GM20000 (cell line): Measurements from ENCODE around the gene RBM46.

Source experiments
- DNase-seq: peaks from one replicate; pipeline ENCODE4 v3.0.0; 2012; ENCODE audit warnings: low spot score
- CTCF ChIP-seq: IDR thresholded peaks from 2 replicates; pipeline ENCODE4 v1.5.1; 2012; ENCODE audit warnings: mild to moderate bottlenecking, control low read depth; ENCODE audit errors: extremely low read depth, missing control alignments

The RBM46 gene, protein sequence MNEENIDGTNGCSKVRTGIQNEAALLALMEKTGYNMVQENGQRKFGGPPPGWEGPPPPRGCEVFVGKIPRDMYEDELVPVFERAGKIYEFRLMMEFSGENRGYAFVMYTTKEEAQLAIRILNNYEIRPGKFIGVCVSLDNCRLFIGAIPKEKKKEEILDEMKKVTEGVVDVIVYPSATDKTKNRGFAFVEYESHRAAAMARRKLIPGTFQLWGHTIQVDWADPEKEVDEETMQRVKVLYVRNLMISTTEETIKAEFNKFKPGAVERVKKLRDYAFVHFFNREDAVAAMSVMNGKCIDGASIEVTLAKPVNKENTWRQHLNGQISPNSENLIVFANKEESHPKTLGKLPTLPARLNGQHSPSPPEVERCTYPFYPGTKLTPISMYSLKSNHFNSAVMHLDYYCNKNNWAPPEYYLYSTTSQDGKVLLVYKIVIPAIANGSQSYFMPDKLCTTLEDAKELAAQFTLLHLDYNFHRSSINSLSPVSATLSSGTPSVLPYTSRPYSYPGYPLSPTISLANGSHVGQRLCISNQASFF

DNA sequence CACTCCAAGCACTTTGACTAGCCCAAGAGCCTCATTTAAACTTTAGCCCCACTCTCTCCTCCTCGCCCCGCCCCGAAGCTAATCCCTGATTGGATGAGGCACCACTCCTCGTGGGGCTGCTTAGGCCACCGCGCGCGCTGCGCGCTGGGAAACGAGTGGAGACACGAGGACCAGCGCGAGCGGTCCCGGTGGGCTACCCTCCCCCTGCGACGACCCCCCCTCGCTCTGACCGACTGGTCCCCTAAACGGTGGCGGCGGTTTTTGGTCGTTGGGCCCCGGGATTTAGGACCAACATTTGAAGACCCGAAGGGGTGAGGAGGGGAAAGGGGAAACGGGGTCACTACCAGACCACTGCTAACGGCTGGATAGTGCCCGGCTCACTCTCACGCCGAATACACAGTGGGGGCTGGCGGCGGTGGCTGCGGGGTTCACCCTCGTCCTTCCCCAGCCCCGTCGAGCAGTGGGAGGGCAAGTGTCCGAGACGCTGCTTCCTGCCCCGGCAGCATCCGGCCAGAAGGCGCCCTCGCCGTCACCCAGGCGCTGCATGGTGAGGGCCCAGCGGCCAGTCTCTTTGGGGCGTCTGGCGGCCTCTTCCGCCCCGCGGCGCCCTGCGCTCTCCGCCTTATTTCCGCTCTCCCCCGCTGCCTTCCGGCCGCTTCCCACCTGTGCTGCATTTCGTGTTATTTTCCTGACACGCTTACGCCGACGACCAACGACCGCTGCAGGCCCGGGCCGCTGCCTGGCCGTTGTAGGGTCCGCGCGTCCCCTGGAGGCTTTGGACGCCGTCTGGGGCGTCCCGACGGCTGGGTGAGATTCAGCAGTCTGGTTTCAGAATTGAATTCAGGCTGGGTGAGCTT, at the start of gene RBM46:
Gene RBM46 (plus strand): TSS at position 147 of the 857 bp plus-strand sequence. CDS start 15,481 bp downstream, outside the sequence.
- no peak for TF ChIP-seq CTCF
- no peak for DNase-seq

DNA sequence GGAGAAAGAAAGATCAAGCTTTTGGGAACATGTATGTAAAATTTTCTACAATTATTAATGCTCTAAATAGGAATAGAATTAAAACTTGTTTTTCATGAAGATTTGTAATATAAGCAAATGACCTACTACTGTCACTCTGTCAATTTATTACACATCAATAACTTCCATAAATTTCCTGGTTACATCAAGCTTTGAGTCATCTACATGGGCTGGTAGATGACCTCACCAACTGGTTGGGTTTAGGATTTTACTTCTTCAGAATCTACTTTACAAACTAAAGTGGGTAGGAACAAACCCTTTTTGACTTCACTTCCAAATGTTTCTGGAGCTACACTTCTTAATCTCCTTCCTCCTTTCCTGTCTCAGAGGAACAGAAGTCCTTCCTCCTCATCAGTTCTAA, 49.3 kb upstream of the RBM46 start:
- DNase-seq, result no peak
- TF ChIP-seq CTCF, result no peak

DNA sequence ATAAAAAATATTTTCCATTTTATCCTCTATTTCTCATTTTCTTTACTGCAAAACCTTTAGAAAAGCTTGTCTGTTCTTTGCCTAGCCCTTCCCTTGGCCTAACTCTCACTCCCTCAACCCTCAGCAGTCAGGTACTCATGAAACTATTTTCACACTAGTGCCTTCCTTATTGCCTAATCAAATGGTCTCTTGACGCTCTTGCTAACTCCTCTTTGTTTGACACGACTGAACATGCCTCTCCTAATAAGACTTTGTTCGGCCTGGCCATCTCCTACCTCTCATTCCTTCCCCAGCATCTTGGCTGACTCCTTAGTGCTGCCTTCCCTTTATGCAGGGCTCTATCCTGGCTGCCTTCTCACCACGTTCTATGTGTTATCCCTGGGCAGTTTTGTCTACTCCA, 48.4 kb upstream of the RBM46 start:
- DNase-seq, result no peak
- no peak for TF ChIP-seq CTCF

- no peak for DNase-seq
- no peak for TF ChIP-seq CTCF
Observed at GRCh38 chr4:154736770-154737169, 44.3 kb upstream of the RBM46 start.

DNA sequence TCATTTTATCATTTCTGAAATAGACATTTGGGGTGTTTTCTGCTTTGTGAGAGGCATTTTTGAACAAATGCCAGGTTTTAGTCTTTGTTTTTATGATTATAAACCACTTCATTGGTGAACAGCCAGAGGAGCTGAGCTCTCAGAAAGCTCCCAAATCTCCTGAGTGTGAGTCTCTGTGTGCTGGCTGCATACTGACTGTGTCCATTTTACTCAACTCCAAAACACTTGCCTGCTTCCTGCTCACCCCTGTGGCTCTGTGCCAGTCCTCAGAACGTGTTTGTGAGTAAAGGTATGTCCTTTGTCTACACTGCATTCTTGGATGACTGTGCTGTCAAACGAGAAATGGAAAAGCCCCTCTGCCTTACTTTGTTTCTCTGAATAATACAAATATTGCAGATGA, 42.6 kb upstream of the RBM46 start:
- no peak for DNase-seq
- TF ChIP-seq CTCF, result no peak

- TF ChIP-seq CTCF, result no peak
- DNase-seq, result no peak
Observed at GRCh38 chr4:154739111-154739510, 42.0 kb upstream of the RBM46 start.

DNA sequence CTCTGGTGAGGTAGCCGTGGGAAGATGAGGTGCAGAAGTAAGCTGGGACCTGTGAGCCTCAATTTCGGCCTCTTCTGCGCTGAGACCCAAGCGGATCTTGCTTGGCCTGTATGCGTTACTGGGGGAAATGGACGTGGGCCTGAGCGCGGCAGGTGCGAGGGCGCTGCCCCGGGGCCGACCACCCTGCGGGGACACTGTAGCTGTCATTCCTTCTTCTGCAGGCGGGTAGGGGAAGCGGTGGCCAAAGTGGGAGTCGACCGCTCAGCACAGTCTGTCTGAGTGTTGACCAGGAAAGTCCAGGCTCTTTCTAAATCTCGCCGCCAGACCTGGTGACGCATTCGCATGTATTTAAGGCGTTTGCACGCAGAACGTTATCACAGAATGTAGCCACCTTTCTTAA, 40.6 kb upstream of the RBM46 start:
- no peak for TF ChIP-seq CTCF
- no peak for DNase-seq
